HCT116 (cell line): ENCODE data around the gene RFX1.
"Not testable (repeated sequence)": the region's sequence is repeated elsewhere in the genome, so short reads cannot be mapped to it uniquely, and the experiment has no call there.

Source experiments
- ATF3 ChIP-seq: IDR thresholded peaks from 2 replicates; pipeline ENCODE4 v1.6.1; 2012
- CEBPB ChIP-seq: IDR thresholded peaks from 2 replicates; pipeline ENCODE4 v1.6.1; 2012; ENCODE audit warnings: low read depth
- CTCF ChIP-seq, 3 experiments: fragments of 200-600 bp in 1 of 3; sonication (generic) in 1 of 3; IDR thresholded peaks in 2 of 3; conservative IDR thresholded peaks in 1 of 3; 2 replicates each; pipeline ENCODE4 v1.5.1; 2012 to 2017; ENCODE audit warnings: low read depth in 2 of 3, low read length in 2 of 3, antibody characterized with exemption in 1 of 3, borderline replicate concordance in 1 of 3, control low read depth in 1 of 3, mild to moderate bottlenecking in 1 of 3, mixed read lengths in 1 of 3, mixed run types in 1 of 3, moderate library complexity in 1 of 3; ENCODE audit not compliant: insufficient read depth in 1 of 3
- EGR1 ChIP-seq: IDR thresholded peaks from 2 replicates; pipeline ENCODE4 v1.6.1; 2012; ENCODE audit warnings: low read depth
- POLR2A ChIP-seq: IDR thresholded peaks from 2 replicates; pipeline ENCODE4 v1.7.0; 2011; ENCODE audit warnings: borderline replicate concordance; ENCODE audit not compliant: insufficient read depth, insufficient read length; ENCODE audit errors: extremely low read depth
- SP1 ChIP-seq: IDR thresholded peaks from 2 replicates; pipeline ENCODE4 v1.6.1; 2012; ENCODE audit warnings: low read depth
- TCF7L2 ChIP-seq: IDR thresholded peaks from 2 replicates; pipeline ENCODE4 v1.7.0; 2011; ENCODE audit warnings: borderline replicate concordance, inconsistent platforms; ENCODE audit not compliant: insufficient read depth, insufficient read length; ENCODE audit errors: extremely low read depth

- not testable (repeated sequence) for TF ChIP-seq CTCF (IDR thresholded peaks at IDR 0.05 in 2 of 3, conservative IDR thresholded peaks at IDR 0.05 in 1 of 3; ENCODE audit: borderline replicate concordance in 1 of 3, insufficient read depth in 1 of 3, low read depth in 2 of 3, low read length in 2 of 3); ATF3; POLR2A; CEBPB; SP1; EGR1; TCF7L2
Measured at GRCh38 chr19:14019739-14020138, 13.6 kb upstream of the RFX1 start.
